Left ventricle myocardium inferior (tissue), 1 donor: ENCODE data around the gene DNAJC11. TPM values are rescaled to one million over a fixed set of nuclear protein-coding genes. Genes with fewer than 3 reads are reported as not detected.
"Not testable (repeated sequence)": the region's sequence is repeated elsewhere in the genome, so short reads cannot be mapped to it uniquely, and the experiment has no call there.

Experiments used
- DNase-seq: peaks from one replicate; pipeline ENCODE4 v3.0.0-alpha.2; 2020
- H3K27ac ChIP-seq: fragments of 200-600 bp; replicated peaks from 2 replicates; pipeline ENCODE4 v1.8.0; 2021
- H3K27me3 ChIP-seq: fragments of 200-600 bp; 2 replicates; pipeline ENCODE4 v1.8.0; 2021; ENCODE audit warnings: low read depth
- H3K36me3 ChIP-seq: fragments of 200-600 bp; 2 replicates; pipeline ENCODE4 v1.8.0; 2021
- H3K4me1 ChIP-seq: fragments of 200-600 bp; 2 replicates; pipeline ENCODE4 v1.8.0; 2021
- H3K4me3 ChIP-seq: fragments of 200-600 bp; 2 replicates; pipeline ENCODE4 v1.8.0; 2021; ENCODE audit warnings: mild to moderate bottlenecking, moderate library complexity
- H3K9me3 ChIP-seq: fragments of 200-600 bp; replicated peaks from 2 replicates; pipeline ENCODE4 v1.8.0; 2021
- intact Hi-C: fragments of 100-400 bp; cut with micrococcal nuclease; formaldehyde crosslinking; loops from one replicate; pipeline ENCODE4 v1.11.0; 2022
- total RNA-seq: library from RNA; stranded (reverse); fragmentation: NEBNext Ultra II Directional; extraction: Animal tissue kit (Norgen Biotek cat#: 25700); gene quantifications from one replicate; pipeline ENCODE4 v1.2.1, GENCODE V29; 2021
- TF ChIP-seq, protein P1 (sequence below): fragments of 200-600 bp; IDR thresholded peaks from 2 replicates; pipeline ENCODE4 v1.8.0; 2021; ENCODE audit warnings: antibody characterized with exemption, mild to moderate bottlenecking, borderline replicate concordance
- donor health status: DM: no; HTN: yes; CAD: no; lungs with severe emphysema.

DNAJC11 gene
- total RNA-seq, 1 donor from 2014 or later, result 73.6 TPM

DNA sequence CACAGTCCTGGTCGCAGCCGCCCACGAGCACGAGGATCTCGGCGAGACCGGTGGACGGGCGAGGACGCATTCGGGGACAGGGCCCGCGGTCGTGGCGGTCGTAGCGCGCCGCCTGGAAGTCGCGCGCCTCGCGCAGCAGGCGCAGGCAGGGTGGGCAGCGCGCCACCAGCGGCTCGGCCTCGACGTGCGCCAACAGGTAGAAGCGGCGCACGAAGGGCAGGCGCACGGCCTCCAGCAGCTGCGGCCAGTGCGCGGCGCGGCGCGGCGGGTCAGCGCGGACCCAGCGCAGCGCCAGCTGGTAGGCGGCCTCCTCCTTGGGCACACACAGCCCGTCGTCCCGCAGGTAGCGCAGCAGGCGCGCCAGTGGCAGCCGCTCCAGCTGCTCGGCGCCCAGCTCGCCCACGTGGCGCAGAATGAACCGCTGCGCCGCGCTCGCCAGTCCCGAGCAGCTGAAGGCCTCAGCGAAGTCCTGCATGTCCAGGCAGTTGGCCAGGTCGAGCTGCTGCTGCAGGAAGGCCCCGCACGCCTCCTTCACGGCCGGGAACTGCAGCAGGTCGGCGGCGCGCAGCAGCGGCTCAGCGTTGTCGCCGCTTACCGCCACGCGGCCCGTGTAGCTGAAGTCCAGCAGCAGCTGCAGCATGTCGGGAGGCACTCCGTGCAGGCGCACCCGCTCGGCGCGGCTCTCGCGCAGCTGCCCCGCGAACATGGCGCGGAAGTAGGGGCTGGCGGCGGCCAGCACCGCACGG lies 99.5 kb downstream of the DNAJC11 start:
- intact Hi-C loops, result no loop called here
- TF ChIP-seq, protein P1, sequence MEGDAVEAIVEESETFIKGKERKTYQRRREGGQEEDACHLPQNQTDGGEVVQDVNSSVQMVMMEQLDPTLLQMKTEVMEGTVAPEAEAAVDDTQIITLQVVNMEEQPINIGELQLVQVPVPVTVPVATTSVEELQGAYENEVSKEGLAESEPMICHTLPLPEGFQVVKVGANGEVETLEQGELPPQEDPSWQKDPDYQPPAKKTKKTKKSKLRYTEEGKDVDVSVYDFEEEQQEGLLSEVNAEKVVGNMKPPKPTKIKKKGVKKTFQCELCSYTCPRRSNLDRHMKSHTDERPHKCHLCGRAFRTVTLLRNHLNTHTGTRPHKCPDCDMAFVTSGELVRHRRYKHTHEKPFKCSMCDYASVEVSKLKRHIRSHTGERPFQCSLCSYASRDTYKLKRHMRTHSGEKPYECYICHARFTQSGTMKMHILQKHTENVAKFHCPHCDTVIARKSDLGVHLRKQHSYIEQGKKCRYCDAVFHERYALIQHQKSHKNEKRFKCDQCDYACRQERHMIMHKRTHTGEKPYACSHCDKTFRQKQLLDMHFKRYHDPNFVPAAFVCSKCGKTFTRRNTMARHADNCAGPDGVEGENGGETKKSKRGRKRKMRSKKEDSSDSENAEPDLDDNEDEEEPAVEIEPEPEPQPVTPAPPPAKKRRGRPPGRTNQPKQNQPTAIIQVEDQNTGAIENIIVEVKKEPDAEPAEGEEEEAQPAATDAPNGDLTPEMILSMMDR, result no peak
- peaks cover 90% of the 10 kb centered on the region for H3K4me1 ChIP-seq

DNA sequence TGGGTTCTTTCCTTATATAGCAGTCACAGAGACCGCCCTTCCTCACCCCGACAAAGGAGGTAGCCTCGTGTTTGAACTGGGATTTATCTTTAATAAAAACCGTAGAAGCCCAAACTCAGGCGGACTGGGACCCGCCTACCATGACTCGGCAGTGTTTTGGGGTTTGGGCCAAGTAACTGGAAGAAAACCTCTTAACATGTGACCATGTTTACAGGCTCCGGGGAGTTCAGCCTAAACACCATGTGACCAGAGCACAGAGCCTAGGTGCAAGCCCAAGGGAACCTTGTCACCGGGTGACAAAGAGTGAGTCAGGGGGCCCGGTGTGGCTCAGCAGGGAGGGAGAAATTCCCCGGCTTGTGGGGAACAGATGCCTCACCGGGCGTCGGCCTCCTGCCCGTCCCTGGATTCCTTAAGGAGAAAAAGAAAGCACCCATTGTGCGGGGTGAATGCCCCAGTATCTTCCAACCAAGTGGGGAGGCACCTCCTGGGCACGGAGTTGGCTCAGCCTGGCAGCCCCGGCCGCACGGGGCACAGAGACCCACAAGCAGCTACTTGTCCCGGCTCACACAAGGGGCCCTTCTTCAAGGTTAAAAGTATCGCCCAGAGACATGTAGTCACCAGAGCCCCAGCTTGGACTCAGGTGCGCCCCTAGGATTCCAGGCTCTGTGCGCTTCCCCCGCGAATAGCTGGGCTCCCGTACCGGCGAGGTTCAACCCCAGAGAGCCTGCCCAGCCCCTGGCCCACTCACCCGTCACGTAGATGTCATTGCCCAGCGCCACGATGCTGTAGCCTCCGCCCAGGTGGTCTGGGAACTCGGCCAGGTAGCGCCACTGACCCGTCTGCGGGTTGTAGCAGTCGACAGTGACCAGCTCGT lies 100.3 kb downstream of the DNAJC11 start:
- H3K27ac ChIP-seq, result peak overlapping the region; percentile 100
- peaks cover 39% of the 10 kb centered on the region for H3K36me3 ChIP-seq
- TF ChIP-seq, protein P1, result no peak
- intact Hi-C loops, result no loop called here
- H3K4me1 ChIP-seq, result peaks cover 95% of the 10 kb centered on the region
- H3K4me3 ChIP-seq, result peak overlapping the region; percentile 97
- no peaks in the 10 kb centered on the region for H3K9me3 ChIP-seq
- H3K27me3 ChIP-seq, result no peaks in the 10 kb centered on the region
- peak; percentile 68 for DNase-seq

More for the DNA sequence above, 99.5 kb downstream of the DNAJC11 start:
- peaks cover 32% of the 10 kb centered on the region for H3K36me3 ChIP-seq
- no peaks in the 10 kb centered on the region for H3K9me3 ChIP-seq
- no peaks in the 10 kb centered on the region for H3K27me3 ChIP-seq
- DNase-seq, result peak; percentile 51
- peak overlapping the region; percentile 100 for H3K27ac ChIP-seq
- peak overlapping the region; percentile 97 for H3K4me3 ChIP-seq

DNA sequence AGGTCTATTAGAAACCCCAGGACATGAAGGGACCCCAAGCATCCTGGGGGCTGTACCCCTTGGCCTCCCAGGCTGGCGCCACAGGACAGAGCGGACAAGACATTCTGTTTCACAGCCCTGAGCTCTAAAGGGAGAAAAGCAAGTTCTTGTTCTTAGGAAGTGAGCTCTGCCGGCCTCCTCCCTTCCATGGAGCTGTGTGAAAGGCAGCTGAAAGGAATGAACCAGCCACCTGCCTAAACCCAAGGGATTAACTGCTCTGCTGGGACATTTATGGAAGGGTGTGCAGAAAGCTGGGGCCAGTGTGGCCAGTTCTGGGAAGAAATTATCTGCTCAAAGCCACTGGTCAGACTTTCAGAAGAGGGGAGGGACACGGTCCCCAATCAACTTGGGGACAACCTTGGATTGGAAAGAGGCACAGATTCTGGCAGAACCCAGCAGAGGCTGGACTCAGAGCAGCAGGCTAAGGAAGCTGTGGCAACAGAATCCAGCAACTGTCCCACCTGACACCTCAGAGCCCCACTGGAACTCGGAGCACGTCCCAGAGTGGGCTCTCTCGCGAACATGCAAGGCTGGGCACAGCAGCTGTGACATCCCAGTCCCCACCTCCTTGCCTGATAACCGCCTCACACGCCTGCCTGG lies 101.1 kb downstream of the DNAJC11 start:
- no peaks in the 10 kb centered on the region for H3K9me3 ChIP-seq
- H3K27me3 ChIP-seq, result no peaks in the 10 kb centered on the region
- H3K36me3 ChIP-seq, result peaks cover 46% of the 10 kb centered on the region
- no peak for DNase-seq
- TF ChIP-seq, protein P1, result no peak
- peak overlapping the region; percentile 100 for H3K27ac ChIP-seq
- intact Hi-C loops, result no loop called here
- peaks cover 97% of the 10 kb centered on the region for H3K4me1 ChIP-seq
- peak overlapping the region; percentile 97 for H3K4me3 ChIP-seq

DNA sequence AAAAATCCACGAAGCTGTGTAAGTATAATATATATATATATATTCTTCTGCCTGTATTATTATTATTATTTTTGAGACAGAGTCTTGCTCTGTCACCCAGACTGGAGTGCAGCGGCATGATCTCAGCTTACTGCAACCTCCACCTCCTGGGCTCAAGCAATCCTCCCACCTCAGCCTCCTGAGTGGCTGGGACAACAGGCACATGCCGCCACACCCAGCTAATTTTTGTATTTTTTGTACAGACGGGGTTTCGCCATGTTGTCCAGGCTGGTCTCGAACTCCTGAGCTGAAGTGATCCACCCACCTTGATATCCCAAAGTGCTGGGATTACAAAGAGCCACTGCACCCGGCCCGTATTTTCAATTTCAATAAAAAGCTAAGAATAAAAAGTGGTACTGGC lies 101.6 kb downstream of the DNAJC11 start:
- H3K36me3 ChIP-seq, result peaks cover 52% of the 10 kb centered on the region
- peak overlapping the region; percentile 97 for H3K4me3 ChIP-seq
- peak overlapping the region; percentile 100 for H3K27ac ChIP-seq
- H3K4me1 ChIP-seq, result peaks cover 97% of the 10 kb centered on the region
- DNase-seq, intact Hi-C loops, H3K9me3 ChIP-seq, H3K27me3 ChIP-seq: not testable (repeated sequence)

DNA sequence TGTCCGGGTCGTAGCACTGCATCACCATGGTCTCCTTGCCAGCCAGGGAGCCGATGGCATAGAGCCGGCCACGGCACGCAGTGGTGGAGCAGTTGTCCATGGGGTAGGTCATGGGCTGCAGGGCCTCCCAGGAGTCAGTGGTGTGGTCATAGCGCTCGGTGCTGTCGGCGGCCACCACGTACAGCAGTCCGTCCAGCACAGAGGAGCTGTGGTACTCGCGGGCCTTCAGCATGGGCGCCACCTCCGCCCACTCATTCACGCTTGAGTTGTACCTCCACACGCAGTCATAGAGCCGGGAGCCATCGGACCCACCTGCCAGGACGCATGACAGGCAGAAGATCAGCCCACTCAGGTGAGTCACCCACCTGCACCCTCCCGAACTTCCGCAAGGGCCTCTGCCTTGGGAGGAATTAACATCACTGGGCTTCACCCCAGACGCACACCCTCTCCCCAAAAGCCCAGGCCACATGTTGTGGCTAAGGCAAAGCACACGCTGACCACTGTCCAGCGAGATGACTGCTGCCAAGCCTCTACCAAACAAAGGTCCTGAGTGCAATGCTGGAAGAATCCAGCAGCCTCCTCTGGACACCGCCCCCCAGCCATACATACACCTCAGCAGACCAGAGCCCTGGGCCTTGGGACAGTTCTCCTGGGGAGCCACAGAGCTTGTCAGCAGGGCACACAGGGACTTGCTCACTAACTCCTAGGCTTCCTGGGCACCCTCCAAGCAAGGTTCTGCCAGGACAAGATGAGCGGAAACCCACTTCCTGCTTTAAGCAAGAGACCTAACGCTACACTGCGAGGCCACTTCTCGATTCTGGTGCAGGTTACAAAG lies 102.3 kb downstream of the DNAJC11 start:
- Histone ChIP-seq H3K27ac (peak overlapping the region; percentile 100), H3K4me1 (peaks cover 97% of the 10 kb centered on the region), H3K27me3 (no peaks in the 10 kb centered on the region), H3K36me3 (peaks cover 58% of the 10 kb centered on the region), H3K4me3 (peak overlapping the region; percentile 97), H3K9me3 (no peaks in the 10 kb centered on the region)
- intact Hi-C loops, result no loop called here
- DNase-seq, result no peak
- TF ChIP-seq, protein P1, result no peak
